Measurements from ENCODE around the gene PNPLA5. TPM values are rescaled to one million over a fixed set of nuclear protein-coding genes. Genes with fewer than 3 reads are reported as not detected.

Gene PNPLA5
- total RNA-seq, 1 experiment from 2014 or later, result not detected

- no peaks in the 10 kb centered on the region for H3K9me2 ChIP-seq (ENCODE audit: insufficient read depth)
- H3K9me3 ChIP-seq (ENCODE audit: insufficient read depth, low read depth), result no peaks in the 10 kb centered on the region
- no peak overlapping the region for H2AFZ ChIP-seq
- DNase-seq, result no peak
- intact Hi-C loops (cut with micrococcal nuclease; ENCODE audit: unreplicated experiment), result no loop called here
- H3K4me3 ChIP-seq, result no peak overlapping the region
- no peak overlapping the region for H3K27ac ChIP-seq
- no peaks in the 10 kb centered on the region for H3K79me2 ChIP-seq (ENCODE audit: low read depth)
- CTCF ChIA-PET, result no interaction called here
- 0 out of 2 replicates have a peak, but pooled peaks cover 3% of the 10 kb centered on the region for H3K4me1 ChIP-seq (replicated peaks; ENCODE audit: insufficient read depth)
- no peak overlapping the region for H3K4me2 ChIP-seq
- no peaks in the 10 kb centered on the region for H3F3A ChIP-seq (ENCODE audit: insufficient read depth, low read depth)
- BruUV-seq (replicated peaks), result no TSS peak
- H3K36me3 ChIP-seq (ENCODE audit: low read depth), result no peaks in the 10 kb centered on the region
- H3K27me3 ChIP-seq (ENCODE audit: insufficient read depth, low read depth), result peaks cover 31% of the 10 kb centered on the region
- POLR2A ChIA-PET (ENCODE audit: unreplicated experiment), result no interaction called here
- no peaks in the 10 kb centered on the region for H4K20me1 ChIP-seq (ENCODE audit: insufficient read depth)
- TF ChIP-seq EZH2 (IDR thresholded peaks at IDR 0.05; ENCODE audit: low read depth) (no peak), CTCF (conservative IDR thresholded peaks at IDR 0.05) (no peak)
These were observed 897 bp downstream of the PNPLA5 start for GRCh38 chr22:43890901-43891331.

GRCh38 chr22:43889860-43890253 is 2.0 kb downstream of the PNPLA5 start:
- H3K27ac ChIP-seq, result no peak overlapping the region
- POLR2A ChIA-PET (ENCODE audit: unreplicated experiment), result no interaction called here
- no TSS peak for BruUV-seq (replicated peaks)
- H3K4me1 ChIP-seq (replicated peaks; ENCODE audit: insufficient read depth), result no peaks in the 10 kb centered on the region
- no peak for TF ChIP-seq EZH2 (IDR thresholded peaks at IDR 0.05; ENCODE audit: low read depth)
- TF ChIP-seq CTCF (conservative IDR thresholded peaks at IDR 0.05), result peak; percentile 52
- H3K9me3 ChIP-seq (ENCODE audit: insufficient read depth, low read depth), result no peaks in the 10 kb centered on the region
- no peaks in the 10 kb centered on the region for H4K20me1 ChIP-seq (ENCODE audit: insufficient read depth)
- intact Hi-C loops (cut with micrococcal nuclease; ENCODE audit: unreplicated experiment), result loop anchor here (5.0 kb wide), 1 partner anchor 57 kb away; no protein-coding TSS in a partner anchor
- H3K9me2 ChIP-seq (ENCODE audit: insufficient read depth), result no peaks in the 10 kb centered on the region
- peak in 1 of 2 experiments; percentile 48 for DNase-seq
- H3K36me3 ChIP-seq (ENCODE audit: low read depth), result no peaks in the 10 kb centered on the region
- H3F3A ChIP-seq (ENCODE audit: insufficient read depth, low read depth), result no peaks in the 10 kb centered on the region
- H3K4me2 ChIP-seq, result no peak overlapping the region
- no peak overlapping the region for H3K4me3 ChIP-seq
- no peak overlapping the region for H2AFZ ChIP-seq
- H3K79me2 ChIP-seq (ENCODE audit: low read depth), result no peaks in the 10 kb centered on the region
- CTCF ChIA-PET, result interaction anchor here (1.0 kb wide), 1 partner anchor 56 kb away, joined by 4 read pairs; no protein-coding TSS in a partner anchor
- H3K27me3 ChIP-seq (ENCODE audit: insufficient read depth, low read depth), result peaks cover 36% of the 10 kb centered on the region

- BruUV-seq (replicated peaks), result no TSS peak
- H3K27ac ChIP-seq, result no peak overlapping the region
- no peaks in the 10 kb centered on the region for H3K4me1 ChIP-seq (replicated peaks; ENCODE audit: insufficient read depth)
- H4K20me1 ChIP-seq (ENCODE audit: insufficient read depth), result no peaks in the 10 kb centered on the region
- H3F3A ChIP-seq (ENCODE audit: insufficient read depth, low read depth), result no peaks in the 10 kb centered on the region
- DNase-seq, result no peak
- no peaks in the 10 kb centered on the region for H3K9me3 ChIP-seq (ENCODE audit: insufficient read depth, low read depth)
- TF ChIP-seq EZH2 (IDR thresholded peaks at IDR 0.05; ENCODE audit: low read depth), result no peak
- TF ChIP-seq CTCF (conservative IDR thresholded peaks at IDR 0.05), result no peak
- no peaks in the 10 kb centered on the region for H3K79me2 ChIP-seq (ENCODE audit: low read depth)
- CTCF ChIA-PET, result interaction anchor here (0.6 to 1.0 kb wide), 2 partner anchors 56 to 1162 kb away, joined by 4 to 5 read pairs; no protein-coding TSS in a partner anchor
- no peaks in the 10 kb centered on the region for H3K9me2 ChIP-seq (ENCODE audit: insufficient read depth)
- no peak overlapping the region for H3K4me2 ChIP-seq
- no peak overlapping the region for H2AFZ ChIP-seq
- intact Hi-C loops (cut with micrococcal nuclease; ENCODE audit: unreplicated experiment), result loop anchor here (5.0 kb wide), 1 partner anchor 58 kb away; no protein-coding TSS in a partner anchor
- no peak overlapping the region for H3K4me3 ChIP-seq
- POLR2A ChIA-PET (ENCODE audit: unreplicated experiment), result interaction anchor here (0.6 kb wide), 1 partner anchor 33 kb away, joined by 3 read pairs; no protein-coding TSS in a partner anchor
- H3K36me3 ChIP-seq (ENCODE audit: low read depth), result no peaks in the 10 kb centered on the region
- H3K27me3 ChIP-seq (ENCODE audit: insufficient read depth, low read depth), result peaks cover 36% of the 10 kb centered on the region
These were observed 2.5 kb downstream of the PNPLA5 start for GRCh38 chr22:43889201-43889859.
